ENCODE measurements around the gene KCNE4.

The KCNE4 gene

DNA sequence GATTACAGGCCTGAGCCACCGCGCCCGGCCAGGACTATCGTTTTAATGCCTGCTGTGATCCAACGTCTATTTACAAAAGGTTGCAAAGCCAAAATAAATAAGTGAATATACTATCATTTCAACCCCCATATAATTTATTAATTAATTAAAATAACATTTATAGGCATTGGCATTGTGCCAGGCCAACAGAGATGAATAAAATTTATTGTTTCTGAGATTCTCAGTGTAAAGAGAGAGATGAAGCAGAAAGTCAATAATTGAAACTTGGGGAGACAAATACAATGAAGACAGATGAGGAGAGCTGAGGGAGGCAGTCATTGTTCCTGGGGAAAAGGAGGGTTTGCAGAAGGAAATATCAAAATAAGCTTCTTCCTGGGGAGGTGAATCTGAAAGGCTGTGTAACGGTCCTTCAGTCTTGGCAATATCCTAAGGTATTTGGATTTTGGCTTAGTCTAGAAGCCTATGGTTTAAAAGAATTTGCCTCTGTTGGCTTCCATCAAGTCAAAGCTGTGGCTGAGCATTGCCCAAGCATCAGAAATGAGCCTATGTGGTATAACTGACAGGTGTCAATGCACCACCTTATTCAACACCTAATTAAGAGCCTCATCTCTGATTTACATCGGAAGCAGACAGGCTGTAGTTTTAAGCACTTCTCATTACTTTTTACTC lies 31.5 kb downstream of the KCNE4 start:
- Histone ChIP-seq H3K27me3 (ENCODE audit: control insufficient read depth in 1 of 2, insufficient read depth in 2 of 2, low read length in 2 of 2) (no peaks in the 10 kb centered on the region), H3K27ac (ENCODE audit: low read depth, low read length) (no peak overlapping the region), H3K4me3 (ENCODE audit: low read depth in 1 of 2, low read length in 2 of 2) (no peak overlapping the region), H3K36me3 (ENCODE audit: control insufficient read depth in 1 of 2, insufficient read depth in 2 of 2, low read length in 2 of 2) (no peaks in the 10 kb centered on the region), H3K9me3 (ENCODE audit: control insufficient read depth in 1 of 2, low read length in 2 of 2) (no peaks in the 10 kb centered on the region), H3K9ac (ENCODE audit: low read depth in 1 of 2, low read length in 2 of 2) (no peak overlapping the region), H3K4me1 (ENCODE audit: control insufficient read depth in 1 of 2, insufficient read depth in 2 of 2, low read length in 2 of 2) (no peaks in the 10 kb centered on the region)

- no peaks in the 10 kb centered on the region for H3K27me3 ChIP-seq (ENCODE audit: control insufficient read depth in 1 of 2, insufficient read depth in 2 of 2, low read length in 2 of 2)
- no peaks in the 10 kb centered on the region for H3K9me3 ChIP-seq (ENCODE audit: control insufficient read depth in 1 of 2, low read length in 2 of 2)
- H3K9ac ChIP-seq (ENCODE audit: low read depth in 1 of 2, low read length in 2 of 2) = no peak overlapping the region
- H3K4me1 ChIP-seq (ENCODE audit: control insufficient read depth in 1 of 2, insufficient read depth in 2 of 2, low read length in 2 of 2) = no peaks in the 10 kb centered on the region
- no peak overlapping the region for H3K27ac ChIP-seq (ENCODE audit: low read depth, low read length)
- H3K36me3 ChIP-seq (ENCODE audit: control insufficient read depth in 1 of 2, insufficient read depth in 2 of 2, low read length in 2 of 2) = no peaks in the 10 kb centered on the region
- no peak overlapping the region for H3K4me3 ChIP-seq (ENCODE audit: low read depth in 1 of 2, low read length in 2 of 2)
These were observed 32.9 kb downstream of the KCNE4 start for GRCh38 chr2:223084873-223085272.

DNA sequence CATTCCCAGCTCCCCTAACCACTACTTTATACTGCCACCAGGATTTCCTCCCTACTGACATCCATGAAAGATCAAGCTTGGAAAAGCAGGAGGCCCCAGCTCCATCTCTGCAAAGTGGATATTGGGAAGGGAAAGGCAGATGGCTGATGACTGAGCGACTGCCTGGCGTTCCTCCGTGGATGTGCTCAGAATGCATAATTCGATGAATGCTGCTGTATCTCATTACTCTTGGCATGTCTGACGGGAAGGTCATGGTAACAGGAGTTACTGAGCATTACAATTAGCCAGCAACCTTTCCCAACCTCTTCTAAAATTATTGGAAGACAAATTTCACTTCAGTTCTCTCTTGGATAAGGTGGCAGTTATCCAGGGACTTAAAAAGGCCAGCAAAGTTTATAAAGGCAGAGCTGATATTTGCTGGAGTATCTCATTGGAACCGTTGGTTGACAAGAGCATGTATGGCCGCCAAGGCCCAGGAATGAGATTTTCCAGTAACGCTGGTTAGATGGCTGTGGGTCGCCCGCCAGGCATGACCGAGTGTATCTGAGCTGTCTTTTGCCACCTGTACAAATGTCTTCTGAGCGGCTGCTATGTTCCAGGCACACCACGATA lies 34.5 kb downstream of the KCNE4 start:
- H3K36me3 ChIP-seq (ENCODE audit: control insufficient read depth in 1 of 2, insufficient read depth in 2 of 2, low read length in 2 of 2) = no peaks in the 10 kb centered on the region
- H3K27ac ChIP-seq (ENCODE audit: low read depth, low read length) = no peak overlapping the region
- no peaks in the 10 kb centered on the region for H3K27me3 ChIP-seq (ENCODE audit: control insufficient read depth in 1 of 2, insufficient read depth in 2 of 2, low read length in 2 of 2)
- H3K9me3 ChIP-seq (ENCODE audit: control insufficient read depth in 1 of 2, low read length in 2 of 2) = no peaks in the 10 kb centered on the region
- no peak overlapping the region for H3K4me3 ChIP-seq (ENCODE audit: low read depth in 1 of 2, low read length in 2 of 2)
- H3K9ac ChIP-seq (ENCODE audit: low read depth in 1 of 2, low read length in 2 of 2) = no peak overlapping the region
- peaks cover 0 to 6% of the 10 kb centered on the region in 2 donors for H3K4me1 ChIP-seq (ENCODE audit: control insufficient read depth in 1 of 2, insufficient read depth in 2 of 2, low read length in 2 of 2)

GRCh38 chr2:223087466-223087865 lies 35.5 kb downstream of the KCNE4 start:
- no peaks in the 10 kb centered on the region for H3K9me3 ChIP-seq (ENCODE audit: control insufficient read depth in 1 of 2, low read length in 2 of 2)
- H3K36me3 ChIP-seq (ENCODE audit: control insufficient read depth in 1 of 2, insufficient read depth in 2 of 2, low read length in 2 of 2) = no peaks in the 10 kb centered on the region
- H3K4me1 ChIP-seq (ENCODE audit: control insufficient read depth in 1 of 2, insufficient read depth in 2 of 2, low read length in 2 of 2) = peaks cover 0 to 6% of the 10 kb centered on the region in 2 donors
- no peak overlapping the region for H3K27ac ChIP-seq (ENCODE audit: low read depth, low read length)
- H3K27me3 ChIP-seq (ENCODE audit: control insufficient read depth in 1 of 2, insufficient read depth in 2 of 2, low read length in 2 of 2) = no peaks in the 10 kb centered on the region
- H3K4me3 ChIP-seq (ENCODE audit: low read depth in 1 of 2, low read length in 2 of 2) = no peak overlapping the region
- no peak overlapping the region for H3K9ac ChIP-seq (ENCODE audit: low read depth in 1 of 2, low read length in 2 of 2)

GRCh38 chr2:223088866-223089265 lies 36.9 kb downstream of the KCNE4 start:
- Histone ChIP-seq H3K9ac (ENCODE audit: low read depth in 1 of 2, low read length in 2 of 2) (no peak overlapping the region), H3K9me3 (ENCODE audit: control insufficient read depth in 1 of 2, low read length in 2 of 2) (no peaks in the 10 kb centered on the region), H3K36me3 (ENCODE audit: control insufficient read depth in 1 of 2, insufficient read depth in 2 of 2, low read length in 2 of 2) (no peaks in the 10 kb centered on the region), H3K4me3 (ENCODE audit: low read depth in 1 of 2, low read length in 2 of 2) (no peak overlapping the region), H3K4me1 (ENCODE audit: control insufficient read depth in 1 of 2, insufficient read depth in 2 of 2, low read length in 2 of 2) (peaks cover 0 to 6% of the 10 kb centered on the region in 2 donors), H3K27me3 (ENCODE audit: control insufficient read depth in 1 of 2, insufficient read depth in 2 of 2, low read length in 2 of 2) (no peaks in the 10 kb centered on the region), H3K27ac (ENCODE audit: low read depth, low read length) (no peak overlapping the region)

DNA sequence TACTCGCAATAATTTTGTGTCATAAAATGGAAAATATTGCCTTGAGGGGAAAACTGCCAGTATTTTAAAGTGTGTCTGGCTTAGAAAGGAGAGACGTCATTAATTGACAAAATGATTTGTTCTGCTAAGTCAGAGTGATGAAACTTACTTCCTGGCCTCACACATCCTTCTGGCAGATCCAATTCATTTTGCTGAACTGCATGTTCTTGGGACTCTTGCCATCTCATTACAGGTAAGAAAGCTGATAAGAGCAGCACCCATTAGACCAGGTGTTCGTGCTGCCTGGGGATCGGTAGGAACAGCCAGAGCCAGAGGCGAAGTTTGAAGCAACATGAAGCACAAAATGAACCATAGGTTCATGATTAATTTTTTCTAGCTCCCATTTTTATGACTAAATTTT lies 38.0 kb downstream of the KCNE4 start:
- H3K9ac ChIP-seq (ENCODE audit: low read depth in 1 of 2, low read length in 2 of 2) = no peak overlapping the region
- no peaks in the 10 kb centered on the region for H3K27me3 ChIP-seq (ENCODE audit: control insufficient read depth in 1 of 2, insufficient read depth in 2 of 2, low read length in 2 of 2)
- no peak overlapping the region for H3K27ac ChIP-seq (ENCODE audit: low read depth, low read length)
- peaks cover 0 to 6% of the 10 kb centered on the region in 2 donors for H3K4me1 ChIP-seq (ENCODE audit: control insufficient read depth in 1 of 2, insufficient read depth in 2 of 2, low read length in 2 of 2)
- no peak overlapping the region for H3K4me3 ChIP-seq (ENCODE audit: low read depth in 1 of 2, low read length in 2 of 2)
- no peaks in the 10 kb centered on the region for H3K9me3 ChIP-seq (ENCODE audit: control insufficient read depth in 1 of 2, low read length in 2 of 2)
- H3K36me3 ChIP-seq (ENCODE audit: control insufficient read depth in 1 of 2, insufficient read depth in 2 of 2, low read length in 2 of 2) = no peaks in the 10 kb centered on the region

- Histone ChIP-seq H3K27me3 (ENCODE audit: control insufficient read depth in 1 of 2, insufficient read depth in 2 of 2, low read length in 2 of 2) (no peaks in the 10 kb centered on the region), H3K36me3 (ENCODE audit: control insufficient read depth in 1 of 2, insufficient read depth in 2 of 2, low read length in 2 of 2) (no peaks in the 10 kb centered on the region), H3K9ac (ENCODE audit: low read depth in 1 of 2, low read length in 2 of 2) (no peak overlapping the region), H3K27ac (ENCODE audit: low read depth, low read length) (no peak overlapping the region), H3K4me1 (ENCODE audit: control insufficient read depth in 1 of 2, insufficient read depth in 2 of 2, low read length in 2 of 2) (peaks cover 0 to 6% of the 10 kb centered on the region in 2 donors), H3K4me3 (ENCODE audit: low read depth in 1 of 2, low read length in 2 of 2) (no peak overlapping the region), H3K9me3 (ENCODE audit: control insufficient read depth in 1 of 2, low read length in 2 of 2) (no peaks in the 10 kb centered on the region)
These were observed 38.7 kb downstream of the KCNE4 start for GRCh38 chr2:223090540-223091235.

DNA sequence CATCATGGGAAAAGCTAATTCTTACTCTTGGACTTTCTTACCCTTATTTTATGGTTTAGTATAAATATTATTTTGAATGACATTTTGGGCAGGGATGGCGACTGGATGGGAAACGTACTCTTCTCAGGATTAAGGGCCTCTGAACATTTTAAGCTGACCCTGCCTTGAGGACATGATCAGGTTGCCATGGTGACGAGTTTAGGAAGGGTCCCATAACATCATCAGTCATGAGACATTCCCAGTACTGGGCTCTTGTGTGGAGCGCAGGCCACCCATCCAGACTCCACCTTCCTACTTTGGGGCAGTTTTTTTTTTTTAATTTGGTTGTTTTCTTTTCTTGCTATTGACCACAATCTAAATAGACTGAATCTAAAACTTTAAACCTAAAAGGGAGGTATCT lies 40.7 kb downstream of the KCNE4 start:
- Histone ChIP-seq H3K9ac (ENCODE audit: low read depth in 1 of 2, low read length in 2 of 2) (no peak overlapping the region), H3K9me3 (ENCODE audit: control insufficient read depth in 1 of 2, low read length in 2 of 2) (no peaks in the 10 kb centered on the region), H3K4me1 (ENCODE audit: control insufficient read depth in 1 of 2, insufficient read depth in 2 of 2, low read length in 2 of 2) (peaks cover 0 to 6% of the 10 kb centered on the region in 2 donors), H3K27ac (ENCODE audit: low read depth, low read length) (no peak overlapping the region), H3K27me3 (ENCODE audit: control insufficient read depth in 1 of 2, insufficient read depth in 2 of 2, low read length in 2 of 2) (peaks cover 0 to 3% of the 10 kb centered on the region in 2 donors), H3K4me3 (ENCODE audit: low read depth in 1 of 2, low read length in 2 of 2) (no peak overlapping the region), H3K36me3 (ENCODE audit: control insufficient read depth in 1 of 2, insufficient read depth in 2 of 2, low read length in 2 of 2) (no peaks in the 10 kb centered on the region)

GRCh38 chr2:223093436-223094241 lies 41.6 kb downstream of the KCNE4 start:
- Histone ChIP-seq H3K9ac (ENCODE audit: low read depth in 1 of 2, low read length in 2 of 2) (no peak overlapping the region), H3K27ac (ENCODE audit: low read depth, low read length) (no peak overlapping the region), H3K9me3 (ENCODE audit: control insufficient read depth in 1 of 2, low read length in 2 of 2) (no peaks in the 10 kb centered on the region), H3K27me3 (ENCODE audit: control insufficient read depth in 1 of 2, insufficient read depth in 2 of 2, low read length in 2 of 2) (peaks cover 0 to 3% of the 10 kb centered on the region in 2 donors), H3K4me3 (ENCODE audit: low read depth in 1 of 2, low read length in 2 of 2) (no peak overlapping the region), H3K36me3 (ENCODE audit: control insufficient read depth in 1 of 2, insufficient read depth in 2 of 2, low read length in 2 of 2) (no peaks in the 10 kb centered on the region), H3K4me1 (ENCODE audit: control insufficient read depth in 1 of 2, insufficient read depth in 2 of 2, low read length in 2 of 2) (peaks cover 0 to 6% of the 10 kb centered on the region in 2 donors)

- Histone ChIP-seq H3K9me3 (ENCODE audit: control insufficient read depth in 1 of 2, low read length in 2 of 2) (no peaks in the 10 kb centered on the region), H3K36me3 (ENCODE audit: control insufficient read depth in 1 of 2, insufficient read depth in 2 of 2, low read length in 2 of 2) (no peaks in the 10 kb centered on the region), H3K27me3 (ENCODE audit: control insufficient read depth in 1 of 2, insufficient read depth in 2 of 2, low read length in 2 of 2) (peaks cover 0 to 3% of the 10 kb centered on the region in 2 donors), H3K9ac (ENCODE audit: low read depth in 1 of 2, low read length in 2 of 2) (no peak overlapping the region), H3K27ac (ENCODE audit: low read depth, low read length) (no peak overlapping the region), H3K4me3 (ENCODE audit: low read depth in 1 of 2, low read length in 2 of 2) (no peak overlapping the region), H3K4me1 (ENCODE audit: control insufficient read depth in 1 of 2, insufficient read depth in 2 of 2, low read length in 2 of 2) (peaks cover 0 to 14% of the 10 kb centered on the region in 2 donors)
These were observed 43.2 kb downstream of the KCNE4 start for GRCh38 chr2:223095207-223095606.

Data from duodenal mucosa (tissue), 2 donors.